ENCODE measurements around the gene NFE2L1.

Gene NFE2L1

GRCh38 chr17:48104440-48104839, 56.3 kb downstream of the NFE2L1 start:
- Histone ChIP-seq H3K27ac (ENCODE audit: low read length) (no peak overlapping the region), H2AFZ (ENCODE audit: low read depth, low read length) (no peak overlapping the region), H3K27me3 (ENCODE audit: low read depth, low read length) (no peaks in the 10 kb centered on the region), H3K4me3 (ENCODE audit: low read length) (no peak overlapping the region), H3K9me3 (ENCODE audit: insufficient read depth, low read length) (no peaks in the 10 kb centered on the region), H3K9ac (ENCODE audit: low read length) (no peak overlapping the region), H3K4me1 (ENCODE audit: low read length) (peaks cover 26% of the 10 kb centered on the region), H3K79me2 (ENCODE audit: low read length) (peaks cover 37% of the 10 kb centered on the region), H4K20me1 (ENCODE audit: insufficient read depth, low read length) (peaks cover 7% of the 10 kb centered on the region), H3K36me3 (replicated peaks; ENCODE audit: low read depth, low read length) (no peaks in the 10 kb centered on the region), H3K4me2 (ENCODE audit: low read length) (no peak overlapping the region)
- TF ChIP-seq CTCF (IDR thresholded peaks at IDR 0.05; ENCODE audit: low read depth, low read length), result no peak
- no peak for TF ChIP-seq EZH2phosphoT487 (IDR thresholded peaks at IDR 0.05; ENCODE audit: low read depth)

DNA sequence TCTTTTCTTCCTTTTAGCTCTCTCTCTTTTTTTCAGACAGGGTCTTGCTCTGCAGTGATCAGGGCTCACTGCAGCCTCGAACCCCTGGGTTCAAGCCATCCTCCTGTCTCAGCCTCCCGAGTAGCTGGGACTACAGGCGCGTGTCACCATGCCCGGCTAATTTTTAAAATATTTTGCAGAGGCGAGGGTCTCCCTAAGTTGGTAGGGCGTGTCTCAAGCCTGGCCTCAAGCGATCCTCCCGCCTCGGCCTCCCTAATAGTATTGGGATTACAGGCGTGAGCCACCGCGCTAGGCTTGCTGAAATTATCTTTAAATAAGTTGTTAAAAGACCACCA, 58.6 kb downstream of the NFE2L1 start:
- H3K4me3 ChIP-seq (ENCODE audit: low read length), result peak overlapping the region; percentile 95
- H3K27ac ChIP-seq (ENCODE audit: low read length), result peak overlapping the region; percentile 93
- peaks cover 40% of the 10 kb centered on the region for H3K79me2 ChIP-seq (ENCODE audit: low read length)
- no peaks in the 10 kb centered on the region for H3K27me3 ChIP-seq (ENCODE audit: low read depth, low read length)
- TF ChIP-seq EZH2phosphoT487 (IDR thresholded peaks at IDR 0.05; ENCODE audit: low read depth) (no peak), CTCF (IDR thresholded peaks at IDR 0.05; ENCODE audit: low read depth, low read length) (no peak)
- H3K4me1 ChIP-seq (ENCODE audit: low read length), result peaks cover 40% of the 10 kb centered on the region
- peak overlapping the region; percentile 98 for H3K9ac ChIP-seq (ENCODE audit: low read length)
- H2AFZ ChIP-seq (ENCODE audit: low read depth, low read length), result peak overlapping the region; percentile 87; the same call in 1 of the 2 replicates
- no peaks in the 10 kb centered on the region for H3K9me3 ChIP-seq (ENCODE audit: insufficient read depth, low read length)
- H3K36me3 ChIP-seq (replicated peaks; ENCODE audit: low read depth, low read length), result no peaks in the 10 kb centered on the region
- H4K20me1 ChIP-seq (ENCODE audit: insufficient read depth, low read length), result no peaks in the 10 kb centered on the region
- H3K4me2 ChIP-seq (ENCODE audit: low read length), result peak overlapping the region; percentile 90

- Histone ChIP-seq H3K9ac (ENCODE audit: low read length) (peak within 1 kb of the TSS; percentile 98), H3K4me2 (ENCODE audit: low read length) (peak within 1 kb of the TSS; percentile 90), H3K27me3 (ENCODE audit: low read depth, low read length) (no peaks in the 10 kb centered on the region), H3K36me3 (replicated peaks; ENCODE audit: low read depth, low read length) (peaks cover 5% of the 10 kb centered on the region), H4K20me1 (ENCODE audit: insufficient read depth, low read length) (no peaks in the 10 kb centered on the region), H3K4me3 (ENCODE audit: low read length) (peak within 1 kb of the TSS; percentile 95), H2AFZ (ENCODE audit: low read depth, low read length) (peak within 1 kb of the TSS; percentile 87), H3K79me2 (ENCODE audit: low read length) (peaks cover 46% of the 10 kb centered on the region), H3K9me3 (ENCODE audit: insufficient read depth, low read length) (no peaks in the 10 kb centered on the region), H3K27ac (ENCODE audit: low read length) (peak within 1 kb of the TSS; percentile 93), H3K4me1 (ENCODE audit: low read length) (peaks cover 40% of the 10 kb centered on the region)
- TF ChIP-seq EZH2phosphoT487 (IDR thresholded peaks at IDR 0.05; ENCODE audit: low read depth) (no peak), CTCF (IDR thresholded peaks at IDR 0.05; ENCODE audit: low read depth, low read length) (no peak)
Observed at GRCh38 chr17:48107137-48108055, 59.2 kb downstream of the NFE2L1 start, which contains the start of gene SNX11. TSS of gene SNX11 (plus strand) at chr17:48107766. CDS start at chr17:48112044, 4,278 bp downstream.

DNA sequence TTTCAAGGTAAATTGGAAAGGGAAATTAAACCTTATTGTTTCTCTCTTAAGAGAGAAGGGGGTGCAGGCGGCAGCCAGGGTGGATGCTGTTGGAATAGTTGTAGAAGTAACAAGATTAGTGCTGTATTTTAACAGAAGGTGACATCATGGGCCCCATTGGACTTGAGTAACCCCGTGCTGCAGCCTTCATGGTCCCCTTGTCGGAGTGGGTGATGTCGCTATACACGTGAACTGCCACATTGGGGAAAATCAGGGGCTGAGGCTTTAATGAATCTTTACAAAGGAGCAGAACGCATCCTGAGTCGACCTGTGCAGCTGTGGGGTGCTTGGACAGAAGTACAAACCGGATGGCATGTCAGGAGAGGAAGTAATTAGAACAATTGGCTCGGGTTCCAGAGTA, 62.6 kb downstream of the NFE2L1 start:
- Histone ChIP-seq H2AFZ (ENCODE audit: low read depth, low read length) (no peak overlapping the region), H4K20me1 (ENCODE audit: insufficient read depth, low read length) (no peaks in the 10 kb centered on the region), H3K4me3 (ENCODE audit: low read length) (peak overlapping the region; percentile 95), H3K36me3 (replicated peaks; ENCODE audit: low read depth, low read length) (peaks cover 18% of the 10 kb centered on the region), H3K9ac (ENCODE audit: low read length) (peak overlapping the region; percentile 98), H3K79me2 (ENCODE audit: low read length) (peaks cover 79% of the 10 kb centered on the region), H3K4me1 (ENCODE audit: low read length) (peaks cover 54% of the 10 kb centered on the region), H3K27me3 (ENCODE audit: low read depth, low read length) (no peaks in the 10 kb centered on the region), H3K9me3 (ENCODE audit: insufficient read depth, low read length) (no peaks in the 10 kb centered on the region), H3K27ac (ENCODE audit: low read length) (peak overlapping the region; percentile 93), H3K4me2 (ENCODE audit: low read length) (peak overlapping the region; percentile 71)
- TF ChIP-seq EZH2phosphoT487 (IDR thresholded peaks at IDR 0.05; ENCODE audit: low read depth) (no peak), CTCF (IDR thresholded peaks at IDR 0.05; ENCODE audit: low read depth, low read length) (no peak)

All from OCI-LY3 (cell line).